Measurements from ENCODE around the gene LSM8. TPM values are rescaled to one million over a fixed set of nuclear protein-coding genes. Genes with fewer than 3 reads are reported as not detected.

The LSM8 gene
- total and polyA plus RNA-seq, 7 experiments from 2014 or later: 29.8 to 65.8 (median 44.7) TPM

- no peaks in the 10 kb centered on the region for H3K9me3 ChIP-seq (ENCODE audit: control insufficient read depth in 2 of 3, low read length in 3 of 3)
- no peaks in the 10 kb centered on the region for H3K36me3 ChIP-seq (ENCODE audit: control insufficient read depth in 2 of 3, insufficient read depth in 3 of 3, low read length in 3 of 3)
- ChIA-PET CTCF (interaction anchor here (0.9 kb wide), 1 partner anchor 9 kb away, joined by 5 read pairs; no protein-coding TSS in a partner anchor), POLR2A (no interaction called here)
- no peak for ATAC-seq
- no peak overlapping the region for H3K4me3 ChIP-seq (ENCODE audit: low read length)
- DNase-seq: no peak
- Mint-ChIP-seq H3K27me3 (peaks cover 10 to 31% (median 22%) of the 10 kb centered on the region in 5 donors), H3K36me3 (no peaks in the 10 kb centered on the region), H3K4me3 (no peak overlapping the region), H3K9me3 (no peaks in the 10 kb centered on the region), H3K27ac (no peak overlapping the region), H3K4me1 (no peaks in the 10 kb centered on the region)
- intact Hi-C loops (cut with micrococcal nuclease): loop anchor here (2.0 to 10.0 kb wide), 3 partner anchors 401 to 1979 kb away; no protein-coding TSS in a partner anchor
- no peaks in the 10 kb centered on the region for H3K4me1 ChIP-seq (ENCODE audit: control insufficient read depth in 2 of 2, insufficient read depth in 2 of 2, low read length in 2 of 2)
- no peak overlapping the region for H3K27ac ChIP-seq (ENCODE audit: low read depth, low read length)
- H3K27me3 ChIP-seq (ENCODE audit: control insufficient read depth in 2 of 2, insufficient read depth in 2 of 2, low read length in 2 of 2): peaks cover 0 to 3% of the 10 kb centered on the region in 2 donors
Measured at GRCh38 chr7:118151671-118152070, 32.3 kb upstream of the LSM8 start.

- intact Hi-C loops (cut with micrococcal nuclease): loop anchor here (2.0 to 10.0 kb wide), 3 partner anchors 401 to 1980 kb away; no protein-coding TSS in a partner anchor
- ATAC-seq (no peak), DNase-seq (no peak)
- ChIA-PET POLR2A (no interaction called here), CTCF (interaction anchor here (0.6 to 0.9 kb wide), 3 partner anchors 8 to 677 kb away, joined by 3 to 5 read pairs (median 4); no protein-coding TSS in a partner anchor)
- no peak overlapping the region for H3K4me3 ChIP-seq (ENCODE audit: low read length)
- Mint-ChIP-seq H3K36me3 (no peaks in the 10 kb centered on the region), H3K4me1 (no peaks in the 10 kb centered on the region), H3K27ac (no peak overlapping the region), H3K27me3 (peaks cover 10 to 31% (median 22%) of the 10 kb centered on the region in 5 donors), H3K4me3 (no peak overlapping the region), H3K9me3 (no peaks in the 10 kb centered on the region)
- no peaks in the 10 kb centered on the region for H3K4me1 ChIP-seq (ENCODE audit: control insufficient read depth in 2 of 2, insufficient read depth in 2 of 2, low read length in 2 of 2)
- H3K27me3 ChIP-seq (ENCODE audit: control insufficient read depth in 2 of 2, insufficient read depth in 2 of 2, low read length in 2 of 2): peaks cover 0 to 3% of the 10 kb centered on the region in 2 donors
- no peaks in the 10 kb centered on the region for H3K9me3 ChIP-seq (ENCODE audit: control insufficient read depth in 2 of 3, low read length in 3 of 3)
- H3K27ac ChIP-seq (ENCODE audit: low read depth, low read length): no peak overlapping the region
- no peaks in the 10 kb centered on the region for H3K36me3 ChIP-seq (ENCODE audit: control insufficient read depth in 2 of 3, insufficient read depth in 3 of 3, low read length in 3 of 3)
Measured at GRCh38 chr7:118152149-118152548, 31.8 kb upstream of the LSM8 start.

- peaks cover 0 to 3% of the 10 kb centered on the region in 2 donors for H3K27me3 ChIP-seq (ENCODE audit: control insufficient read depth in 2 of 2, insufficient read depth in 2 of 2, low read length in 2 of 2)
- H3K9me3 Mint-ChIP-seq: no peaks in the 10 kb centered on the region
- CTCF ChIA-PET: interaction anchor here (0.6 to 0.9 kb wide), 3 partner anchors 8 to 677 kb away, joined by 3 to 5 read pairs (median 4); no protein-coding TSS in a partner anchor
- H3K4me3 Mint-ChIP-seq: no peak overlapping the region
- POLR2A ChIA-PET: no interaction called here
- no peak for DNase-seq
- H3K4me1 ChIP-seq (ENCODE audit: control insufficient read depth in 2 of 2, insufficient read depth in 2 of 2, low read length in 2 of 2): no peaks in the 10 kb centered on the region
- H3K4me1 Mint-ChIP-seq: no peaks in the 10 kb centered on the region
- no peak overlapping the region for H3K27ac ChIP-seq (ENCODE audit: low read depth, low read length)
- intact Hi-C loops (cut with micrococcal nuclease): loop anchor here (1.0 to 10.0 kb wide), 5 partner anchors 44 to 1980 kb away; no protein-coding TSS in a partner anchor
- no peaks in the 10 kb centered on the region for H3K9me3 ChIP-seq (ENCODE audit: control insufficient read depth in 2 of 3, low read length in 3 of 3)
- H3K27ac Mint-ChIP-seq: no peak overlapping the region
- H3K4me3 ChIP-seq (ENCODE audit: low read length): no peak overlapping the region
- peaks cover 10 to 31% (median 22%) of the 10 kb centered on the region in 5 donors for H3K27me3 Mint-ChIP-seq
- H3K36me3 Mint-ChIP-seq: no peaks in the 10 kb centered on the region
- no peaks in the 10 kb centered on the region for H3K36me3 ChIP-seq (ENCODE audit: control insufficient read depth in 2 of 3, insufficient read depth in 3 of 3, low read length in 3 of 3)
- ATAC-seq: no peak
Measured at GRCh38 chr7:118152654-118153053, 31.3 kb upstream of the LSM8 start.

- Mint-ChIP-seq H3K27ac (no peak overlapping the region), H3K9me3 (peaks cover 0 to 7% (median 4%) of the 10 kb centered on the region in 11 donors), H3K36me3 (peaks cover 0 to 4% (median 0%) of the 10 kb centered on the region in 5 donors), H3K4me3 (no peak overlapping the region), H3K4me1 (no peaks in the 10 kb centered on the region), H3K27me3 (peaks cover 10 to 36% (median 23%) of the 10 kb centered on the region in 5 donors)
- ChIA-PET POLR2A (no interaction called here), CTCF (interaction anchor here (0.6 to 0.7 kb wide), 4 partner anchors 13 to 1994 kb away, joined by 3 to 4 read pairs (median 3); no protein-coding TSS in a partner anchor)
- H3K36me3 ChIP-seq (ENCODE audit: control insufficient read depth in 2 of 3, insufficient read depth in 3 of 3, low read length in 3 of 3): no peaks in the 10 kb centered on the region
- no peak overlapping the region for H3K4me3 ChIP-seq (ENCODE audit: low read length)
- intact Hi-C loops (cut with micrococcal nuclease): loop anchor here (1.0 to 10.0 kb wide), 5 partner anchors 43 to 1981 kb away; no protein-coding TSS in a partner anchor
- DNase-seq (peak in 6 of 9 donors; percentile 4 to 34 (median 24)), ATAC-seq (peak; percentile 70)
- peaks cover 0 to 3% of the 10 kb centered on the region in 2 donors for H3K27me3 ChIP-seq (ENCODE audit: control insufficient read depth in 2 of 2, insufficient read depth in 2 of 2, low read length in 2 of 2)
- H3K4me1 ChIP-seq (ENCODE audit: control insufficient read depth in 2 of 2, insufficient read depth in 2 of 2, low read length in 2 of 2): no peaks in the 10 kb centered on the region
- H3K9me3 ChIP-seq (ENCODE audit: control insufficient read depth in 2 of 3, low read length in 3 of 3): no peaks in the 10 kb centered on the region
- no peak overlapping the region for H3K27ac ChIP-seq (ENCODE audit: low read depth, low read length)
Measured at GRCh38 chr7:118153551-118154177, 30.3 kb upstream of the LSM8 start.

GRCh38 chr7:118158766-118159165 lies 25.2 kb upstream of the LSM8 start:
- H3K4me1 Mint-ChIP-seq: no peaks in the 10 kb centered on the region

GRCh38 chr7:118169146-118169545 lies 14.8 kb upstream of the LSM8 start:
- no peak overlapping the region for H3K4me3 ChIP-seq (ENCODE audit: low read length)
- no peaks in the 10 kb centered on the region for H3K4me1 ChIP-seq (ENCODE audit: control insufficient read depth in 2 of 2, insufficient read depth in 2 of 2, low read length in 2 of 2)
- Mint-ChIP-seq H3K9me3 (peaks cover 0 to 2% (median 0%) of the 10 kb centered on the region in 11 donors), H3K4me1 (peaks cover 0 to 3% (median 0%) of the 10 kb centered on the region in 7 donors), H3K27ac (no peak overlapping the region), H3K4me3 (no peak overlapping the region), H3K27me3 (peaks cover 6 to 55% (median 43%) of the 10 kb centered on the region in 5 donors), H3K36me3 (peaks cover 0 to 3% (median 0%) of the 10 kb centered on the region in 5 donors)
- POLR2A ChIA-PET: no interaction called here
- H3K27me3 ChIP-seq (ENCODE audit: control insufficient read depth in 2 of 2, insufficient read depth in 2 of 2, low read length in 2 of 2): no peaks in the 10 kb centered on the region
- no peak overlapping the region for H3K27ac ChIP-seq (ENCODE audit: low read depth, low read length)
- DNase-seq (no peak), ATAC-seq (no peak)
- intact Hi-C loops (cut with micrococcal nuclease): no loop called here
- CTCF ChIA-PET: no interaction called here
- no peaks in the 10 kb centered on the region for H3K36me3 ChIP-seq (ENCODE audit: control insufficient read depth in 2 of 3, insufficient read depth in 3 of 3, low read length in 3 of 3)
- H3K9me3 ChIP-seq (ENCODE audit: control insufficient read depth in 2 of 3, low read length in 3 of 3): no peaks in the 10 kb centered on the region

More at GRCh38 chr7:118158766-118159165, 25.2 kb upstream of the LSM8 start:
- Mint-ChIP-seq H3K4me3 (no peak overlapping the region), H3K27me3 (peaks cover 10 to 39% (median 18%) of the 10 kb centered on the region in 5 donors), H3K27ac (no peak overlapping the region), H3K9me3 (peaks cover 0 to 8% (median 5%) of the 10 kb centered on the region in 11 donors), H3K36me3 (peaks cover 0 to 4% (median 0%) of the 10 kb centered on the region in 5 donors)
- intact Hi-C loops (cut with micrococcal nuclease): loop anchor here in 1 of 2 donors (10.0 kb wide), 1 partner anchor 704 kb away; no protein-coding TSS in a partner anchor
- Histone ChIP-seq H3K36me3 (ENCODE audit: control insufficient read depth in 2 of 3, insufficient read depth in 3 of 3, low read length in 3 of 3) (no peaks in the 10 kb centered on the region), H3K27me3 (ENCODE audit: control insufficient read depth in 2 of 2, insufficient read depth in 2 of 2, low read length in 2 of 2) (peaks cover 0 to under 1% of the 10 kb centered on the region in 2 donors), H3K9me3 (ENCODE audit: control insufficient read depth in 2 of 3, low read length in 3 of 3) (no peaks in the 10 kb centered on the region), H3K27ac (ENCODE audit: low read depth, low read length) (no peak overlapping the region), H3K4me1 (ENCODE audit: control insufficient read depth in 2 of 2, insufficient read depth in 2 of 2, low read length in 2 of 2) (no peaks in the 10 kb centered on the region), H3K4me3 (ENCODE audit: low read length) (no peak overlapping the region)
- ChIA-PET CTCF (interaction anchor here (1.1 kb wide), 1 partner anchor 10 kb away, joined by 3 read pairs; no protein-coding TSS in a partner anchor), POLR2A (no interaction called here)
- ATAC-seq (no peak), DNase-seq (no peak)

Data from naive thymus-derived CD4-positive, alpha-beta T cell (primary cell).